ENCODE data around the gene WRAP73. TPM values are rescaled to one million over a fixed set of nuclear protein-coding genes. Genes with fewer than 3 reads are reported as not detected.

Gene WRAP73
- total and polyA plus RNA-seq, 9 of the 15 experiments (the other 6 are each of a cell fraction or from before 2014, with no cell fraction given) = 4.3 to 51.8 (median 30.1) TPM

DNA sequence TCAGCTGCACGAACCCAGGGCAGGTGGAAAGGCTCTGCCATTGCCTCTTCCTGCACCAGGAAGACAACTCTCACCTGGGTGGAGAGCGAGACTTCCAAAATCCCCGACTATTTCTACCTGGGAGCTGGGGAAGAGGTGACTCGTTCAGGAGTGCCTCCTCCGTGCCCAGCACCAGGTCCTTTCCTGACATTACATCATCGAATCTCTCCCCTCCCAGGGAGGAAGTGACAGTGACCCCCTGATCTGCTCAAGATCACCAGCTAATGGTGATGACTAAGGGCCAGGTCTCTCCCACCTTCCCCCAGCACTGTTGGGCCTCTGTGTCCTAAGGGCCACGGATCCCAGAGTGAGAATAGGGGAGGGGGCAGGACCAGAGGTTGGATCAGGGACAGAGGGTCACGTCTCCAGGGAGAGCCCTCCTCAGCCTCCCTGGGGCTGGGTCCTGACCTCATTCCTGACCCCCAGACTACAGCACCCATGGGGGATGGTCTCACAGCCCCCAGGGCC lies 45.4 kb downstream of the WRAP73 start (continued):
- TF ChIP-seq RNF219 (CRISPR knock-in tag; IDR thresholded peaks at IDR 0.05) (no peak), ZEB2 (IDR thresholded peaks at IDR 0.05) (peak; percentile 67), CEBPG (CRISPR knock-in tag; IDR thresholded peaks at IDR 0.05) (peak; percentile 83), CEBPG (tag; conservative IDR thresholded peaks at IDR 0.05 in 1 of 2, IDR thresholded peaks at IDR 0.05 in 1 of 2) (peak; percentile 32 to 95; a peak in 2 of 4 replicates), DACH1 (IDR thresholded peaks at IDR 0.05; ENCODE audit: partially characterized antibody) (no peak), ERF (CRISPR knock-in tag; IDR thresholded peaks at IDR 0.05) (no peak), BMI1 (IDR thresholded peaks at IDR 0.05; ENCODE audit: low read length) (no peak), KLF6 (CRISPR knock-in tag; IDR thresholded peaks at IDR 0.05; ENCODE audit: borderline replicate concordance) (no peak), ZNF12 (CRISPR knock-in tag; IDR thresholded peaks at IDR 0.05) (no peak), NCOA2 (IDR thresholded peaks at IDR 0.05; ENCODE audit: partially characterized antibody in 2 of 2) (no peak), STAT5B (CRISPR knock-in tag; IDR thresholded peaks at IDR 0.05) (no peak), ZNF668 (CRISPR knock-in tag; IDR thresholded peaks at IDR 0.05) (no peak), MTF1 (CRISPR knock-in tag; IDR thresholded peaks at IDR 0.05; ENCODE audit: borderline replicate concordance) (no peak), NELFE (IDR thresholded peaks at IDR 0.05; ENCODE audit: insufficient read depth, insufficient read length) (no peak), ZFX (CRISPR knock-in tag; IDR thresholded peaks at IDR 0.05) (no peak), CBX1 (IDR thresholded peaks at IDR 0.05; ENCODE audit: low read depth) (no peak), SREBF1 (IDR thresholded peaks at IDR 0.05; ENCODE audit: borderline replicate concordance, low read depth, low read length) (no peak), TARDBP (IDR thresholded peaks at IDR 0.05) (no peak), RCOR1 (IDR thresholded peaks at IDR 0.05; ENCODE audit: borderline replicate concordance in 1 of 2, low read depth in 2 of 2, low read length in 2 of 2) (peak in 1 of 2 experiments; percentile 21; a peak in 1 of 4 replicates), RBFOX2 (IDR thresholded peaks at IDR 0.05; ENCODE audit: low read depth, low read length) (0 out of 2 replicates have a peak, but pooled peaks have one; percentile 4), ZNF408 (CRISPR knock-in tag; IDR thresholded peaks at IDR 0.05; ENCODE audit: low read depth) (no peak)
- TF ChIP-seq, protein P1, sequence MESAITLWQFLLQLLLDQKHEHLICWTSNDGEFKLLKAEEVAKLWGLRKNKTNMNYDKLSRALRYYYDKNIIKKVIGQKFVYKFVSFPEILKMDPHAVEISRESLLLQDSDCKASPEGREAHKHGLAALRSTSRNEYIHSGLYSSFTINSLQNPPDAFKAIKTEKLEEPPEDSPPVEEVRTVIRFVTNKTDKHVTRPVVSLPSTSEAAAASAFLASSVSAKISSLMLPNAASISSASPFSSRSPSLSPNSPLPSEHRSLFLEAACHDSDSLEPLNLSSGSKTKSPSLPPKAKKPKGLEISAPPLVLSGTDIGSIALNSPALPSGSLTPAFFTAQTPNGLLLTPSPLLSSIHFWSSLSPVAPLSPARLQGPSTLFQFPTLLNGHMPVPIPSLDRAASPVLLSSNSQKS (CRISPR knock-in tag; IDR thresholded peaks at IDR 0.05) = no peak
- TF ChIP-seq, protein P2, sequence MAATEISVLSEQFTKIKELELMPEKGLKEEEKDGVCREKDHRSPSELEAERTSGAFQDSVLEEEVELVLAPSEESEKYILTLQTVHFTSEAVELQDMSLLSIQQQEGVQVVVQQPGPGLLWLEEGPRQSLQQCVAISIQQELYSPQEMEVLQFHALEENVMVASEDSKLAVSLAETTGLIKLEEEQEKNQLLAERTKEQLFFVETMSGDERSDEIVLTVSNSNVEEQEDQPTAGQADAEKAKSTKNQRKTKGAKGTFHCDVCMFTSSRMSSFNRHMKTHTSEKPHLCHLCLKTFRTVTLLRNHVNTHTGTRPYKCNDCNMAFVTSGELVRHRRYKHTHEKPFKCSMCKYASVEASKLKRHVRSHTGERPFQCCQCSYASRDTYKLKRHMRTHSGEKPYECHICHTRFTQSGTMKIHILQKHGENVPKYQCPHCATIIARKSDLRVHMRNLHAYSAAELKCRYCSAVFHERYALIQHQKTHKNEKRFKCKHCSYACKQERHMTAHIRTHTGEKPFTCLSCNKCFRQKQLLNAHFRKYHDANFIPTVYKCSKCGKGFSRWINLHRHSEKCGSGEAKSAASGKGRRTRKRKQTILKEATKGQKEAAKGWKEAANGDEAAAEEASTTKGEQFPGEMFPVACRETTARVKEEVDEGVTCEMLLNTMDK (IDR thresholded peaks at IDR 0.05; ENCODE audit: borderline replicate concordance, insufficient read depth, low read depth, low read length, poor library complexity, severe bottlenecking) = no peak
- TF ChIP-seq, protein P3, sequence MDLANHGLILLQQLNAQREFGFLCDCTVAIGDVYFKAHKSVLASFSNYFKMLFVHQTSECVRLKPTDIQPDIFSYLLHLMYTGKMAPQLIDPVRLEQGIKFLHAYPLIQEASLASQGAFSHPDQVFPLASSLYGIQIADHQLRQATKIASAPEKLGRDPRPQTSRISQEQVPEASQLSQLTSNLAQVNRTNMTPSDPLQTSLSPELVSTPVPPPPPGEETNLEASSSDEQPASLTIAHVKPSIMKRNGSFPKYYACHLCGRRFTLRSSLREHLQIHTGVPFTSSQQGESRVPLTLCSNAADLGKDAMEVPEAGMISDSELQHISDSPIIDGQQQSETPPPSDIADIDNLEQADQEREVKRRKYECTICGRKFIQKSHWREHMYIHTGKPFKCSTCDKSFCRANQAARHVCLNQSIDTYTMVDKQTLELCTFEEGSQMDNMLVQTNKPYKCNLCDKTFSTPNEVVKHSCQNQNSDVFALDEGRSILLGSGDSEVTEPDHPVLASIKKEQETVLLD (IDR thresholded peaks at IDR 0.05) = no peak
